Breast epithelium (tissue), 3 donors: ENCODE results near the gene C1orf56.

Experiments
- CTCF ChIP-seq, 3 donors: fragments of 450-650 bp; IDR thresholded peaks; one replicate each; pipeline ENCODE4 v1.5.1; 2016 to 2017; ENCODE audit warnings: antibody characterized with exemption in 3 of 3, mild to moderate bottlenecking in 3 of 3, moderate library complexity in 3 of 3
- POLR2A ChIP-seq: fragments of 450-650 bp; IDR thresholded peaks from one replicate; pipeline ENCODE4 v1.6.1; 2016; ENCODE audit warnings: antibody characterized with exemption, mild to moderate bottlenecking, moderate library complexity
- POLR2AphosphoS5 ChIP-seq, 3 donors: sonication (generic); formaldehyde crosslinking; IDR thresholded peaks; one replicate each; pipeline ENCODE4 v1.6.1; 2017; ENCODE audit warnings: antibody characterized with exemption in 3 of 3

- TF ChIP-seq CTCF (IDR thresholded peaks at IDR 0.05) (no peak), POLR2A (no peak), POLR2AphosphoS5 (IDR thresholded peaks at IDR 0.05) (no peak)
These were observed 24.7 kb downstream of the C1orf56 start for GRCh38 chr1:151072224-151072623.
